Pancreas (tissue), 10 donors: ENCODE data around the gene WDR81. TPM values are rescaled to one million over a fixed set of nuclear protein-coding genes. Genes with fewer than 3 reads are reported as not detected.

ENCODE experiments used
- ATAC-seq, 4 donors: fragments of 200-7000 bp; cut with Tn5 transposase; one replicate each; pipeline versions ENCODE4 v1.8.0 to v1.9.1; 2020; ENCODE audit warnings: mild to moderate bottlenecking in 4 of 4, moderate library complexity in 4 of 4
- DNase-seq, 6 donors: peaks; one replicate each; pipeline ENCODE4 v3.0.0-alpha.2; 2020
- FAIRE-seq: peaks from 2 replicates; lab custom pipeline; 2012; peaks lifted over from hg19 to GRCh38; lab: Jason Lieb, UNC
- H3K27ac ChIP-seq, 4 donors: fragments of 200-600 bp; sonication (generic); 1 replicate in 3 of 4; 2 replicates in 1 of 4; pipeline versions ENCODE4 v1.5.0 to v1.8.0; 2020
- H3K27me3 ChIP-seq, 4 donors: fragments of 200-600 bp; one replicate each; pipeline ENCODE4 v1.8.0; 2021
- H3K36me3 ChIP-seq, 3 donors: fragments of 200-600 bp; sonication (generic) in 1 of 3; one replicate each; pipeline versions ENCODE4 v1.5.0 to v1.8.0; 2020 to 2021
- H3K4me1 ChIP-seq, 3 donors: fragments of 200-600 bp; one replicate each; pipeline ENCODE4 v1.8.0; 2021
- H3K4me3 ChIP-seq, 4 donors: fragments of 200-600 bp; sonication (generic) in 2 of 4; one replicate each; pipeline versions ENCODE4 v1.5.0 to v1.8.0; 2020 to 2021
- H3K9me3 ChIP-seq, 4 donors: fragments of 200-600 bp; one replicate each; pipeline ENCODE4 v1.8.0; 2021
- WGBS, 2 donors: extraction: QIAGEN DNeasy Blood & Tissue Kit; methylation state at CpG; one replicate each; pipeline ENCODE4 v1.1.7; 2013; 5-methylcytosine and 5-hydroxymethylcytosine counted together
- intact Hi-C, 3 donors: fragments of 100-400 bp; cut with DNase I; formaldehyde crosslinking; loops; one replicate each; pipeline versions ENCODE4 v1.11.1 to v1.14.2; 2022
- polyA plus RNA-seq, 2 donors: library from polyadenylated mRNA; stranded (reverse); fragments of 200-250 nt; gene quantifications; one replicate each; pipeline ENCODE4 v1.2.3, GENCODE V29; 2013
- total RNA-seq, 6 donors: library from RNA; stranded (reverse); fragmentation: NEBNext Ultra II Directional in 4 of 6; extraction: Animal tissue kit (Norgen Biotek cat#: 25700) in 4 of 6; gene quantifications; one replicate each; pipeline versions ENCODE4 v1.2.1 to v1.2.4, GENCODE V29; 2021 to 2023
- TF ChIP-seq, protein P1 (sequence below), 4 donors: fragments of 200-600 bp; sonication (generic) in 3 of 4; IDR thresholded peaks; one replicate each; pipeline versions ENCODE4 v1.5.0 to v1.8.0; 2021; ENCODE audit warnings: antibody characterized with exemption in 4 of 4
- donor health status: healthy with polysubstance abuse.
- donor health status: DM: no; HTN: no; CAD: no; lungs with moderate emphysema.
- donor health status: DM: no; HTN: no; CAD: no.
- donor health status: control.
- donor health status: control.
- donor health status: Bipolar disorder and iron deficiency.
- donor health status: DM: yes; HTN: yes; CAD: no.
- donor health status: DM: no; HTN: no; CAD: no.
- donor health status: DM: no; HTN: no; CAD: no.
- donor health status: DM: yes; HTN: yes; CAD: no.

Gene WDR81
- total and polyA plus RNA-seq, 8 donors, result 5.7 to 24.4 (median 9.4) TPM

DNA sequence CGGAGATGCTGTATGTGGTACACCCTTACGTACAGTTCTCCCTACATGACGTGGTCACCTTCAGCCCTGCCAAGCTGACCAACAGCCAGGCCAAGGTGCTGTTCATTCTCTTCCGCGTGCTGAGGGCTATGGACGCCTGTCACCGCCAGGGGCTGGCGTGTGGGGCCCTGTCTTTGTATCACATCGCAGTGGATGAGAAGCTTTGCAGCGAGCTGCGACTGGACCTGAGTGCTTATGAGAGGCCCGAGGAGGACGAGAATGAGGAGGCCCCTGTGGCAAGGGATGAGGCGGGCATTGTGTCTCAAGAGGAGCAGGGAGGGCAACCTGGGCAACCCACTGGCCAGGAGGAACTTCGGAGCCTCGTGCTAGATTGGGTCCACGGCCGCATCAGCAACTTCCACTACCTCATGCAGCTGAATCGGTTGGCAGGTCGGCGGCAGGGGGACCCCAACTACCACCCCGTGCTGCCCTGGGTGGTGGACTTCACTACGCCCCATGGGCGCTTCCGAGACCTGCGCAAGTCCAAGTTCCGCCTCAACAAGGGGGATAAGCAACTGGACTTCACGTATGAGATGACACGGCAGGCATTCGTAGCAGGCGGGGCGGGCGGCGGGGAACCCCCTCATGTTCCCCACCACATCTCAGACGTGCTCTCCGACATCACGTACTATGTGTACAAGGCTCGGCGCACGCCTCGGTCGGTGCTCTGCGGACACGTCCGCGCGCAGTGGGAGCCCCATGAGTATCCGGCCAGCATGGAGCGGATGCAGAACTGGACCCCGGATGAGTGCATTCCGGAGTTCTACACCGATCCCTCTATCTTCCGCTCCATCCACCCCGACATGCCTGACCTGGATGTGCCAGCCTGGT is 1.4 kb downstream of the WDR81 start:
- 90 to 92% methylated on average over 53 to 54 of the region's 54 CpGs for WGBS, 2 donors

DNA sequence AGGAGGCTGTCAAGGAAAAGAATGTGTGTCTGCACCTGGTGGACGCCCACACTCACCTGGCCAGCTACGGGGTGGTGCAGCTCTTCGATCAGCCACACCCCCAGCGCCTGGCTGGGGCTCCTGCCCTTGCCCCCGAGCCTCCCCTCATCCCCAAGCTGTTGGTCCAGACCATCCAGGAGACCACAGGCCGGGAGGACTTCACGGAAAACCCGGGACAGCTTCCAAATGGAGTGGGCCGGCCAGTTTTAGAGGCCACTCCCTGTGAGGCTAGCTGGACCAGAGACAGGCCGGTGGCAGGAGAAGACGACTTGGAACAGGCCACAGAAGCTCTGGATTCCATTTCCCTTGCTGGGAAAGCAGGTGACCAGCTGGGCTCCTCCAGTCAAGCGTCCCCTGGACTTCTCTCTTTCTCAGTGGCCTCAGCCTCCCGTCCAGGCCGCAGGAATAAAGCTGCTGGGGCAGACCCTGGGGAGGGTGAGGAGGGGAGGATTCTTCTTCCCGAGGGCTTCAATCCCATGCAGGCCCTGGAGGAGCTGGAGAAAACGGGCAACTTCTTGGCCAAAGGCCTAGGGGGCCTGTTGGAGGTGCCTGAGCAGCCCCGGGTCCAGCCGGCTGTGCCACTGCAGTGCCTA is 2.2 kb downstream of the WDR81 start:
- Histone ChIP-seq H3K9me3 (no peaks in the 10 kb centered on the region), H3K4me1 (peaks cover 0 to 20% (median 0%) of the 10 kb centered on the region in 3 donors), H3K4me3 (no peak overlapping the region), H3K27me3 (no peaks in the 10 kb centered on the region), H3K27ac (no peak overlapping the region), H3K36me3 (peaks cover 0 to 3% (median 0%) of the 10 kb centered on the region in 3 donors)
- TF ChIP-seq, protein P1, sequence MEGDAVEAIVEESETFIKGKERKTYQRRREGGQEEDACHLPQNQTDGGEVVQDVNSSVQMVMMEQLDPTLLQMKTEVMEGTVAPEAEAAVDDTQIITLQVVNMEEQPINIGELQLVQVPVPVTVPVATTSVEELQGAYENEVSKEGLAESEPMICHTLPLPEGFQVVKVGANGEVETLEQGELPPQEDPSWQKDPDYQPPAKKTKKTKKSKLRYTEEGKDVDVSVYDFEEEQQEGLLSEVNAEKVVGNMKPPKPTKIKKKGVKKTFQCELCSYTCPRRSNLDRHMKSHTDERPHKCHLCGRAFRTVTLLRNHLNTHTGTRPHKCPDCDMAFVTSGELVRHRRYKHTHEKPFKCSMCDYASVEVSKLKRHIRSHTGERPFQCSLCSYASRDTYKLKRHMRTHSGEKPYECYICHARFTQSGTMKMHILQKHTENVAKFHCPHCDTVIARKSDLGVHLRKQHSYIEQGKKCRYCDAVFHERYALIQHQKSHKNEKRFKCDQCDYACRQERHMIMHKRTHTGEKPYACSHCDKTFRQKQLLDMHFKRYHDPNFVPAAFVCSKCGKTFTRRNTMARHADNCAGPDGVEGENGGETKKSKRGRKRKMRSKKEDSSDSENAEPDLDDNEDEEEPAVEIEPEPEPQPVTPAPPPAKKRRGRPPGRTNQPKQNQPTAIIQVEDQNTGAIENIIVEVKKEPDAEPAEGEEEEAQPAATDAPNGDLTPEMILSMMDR (IDR thresholded peaks at IDR 0.05), result no peak
- no peak for FAIRE-seq
- ATAC-seq, result no peak
- DNase-seq, result peak in 2 of 6 donors; percentile 31 to 49
- intact Hi-C loops, result loop anchor here in 2 of 3 donors (10.0 kb wide), 3 partner anchors 48 to 148 kb away; no protein-coding TSS in a partner anchor
- WGBS, 2 donors, result 75 to 78% methylated on average over 18 of the region's 18 CpGs

More for the DNA sequence above, 1.4 kb downstream of the WDR81 start:
- peak in 3 of 6 donors; percentile 19 to 65 (median 20) for DNase-seq
- H3K4me1 ChIP-seq, result peaks cover 0 to 20% (median 0%) of the 10 kb centered on the region in 3 donors
- H3K27ac ChIP-seq, result no peak overlapping the region
- no peak for FAIRE-seq
- TF ChIP-seq, protein P1 (IDR thresholded peaks at IDR 0.05), result no peak
- H3K9me3 ChIP-seq, result no peaks in the 10 kb centered on the region
- H3K4me3 ChIP-seq, result peak overlapping the region in 3 of 4 donors; percentile 87 to 95 (median 91)
- ATAC-seq, result no peak
- peaks cover 0 to 3% (median 0%) of the 10 kb centered on the region in 3 donors for H3K36me3 ChIP-seq
- H3K27me3 ChIP-seq, result no peaks in the 10 kb centered on the region
- intact Hi-C loops, result loop anchor here in 2 of 3 donors (10.0 kb wide), 3 partner anchors 49 to 149 kb away; no protein-coding TSS in a partner anchor

DNA sequence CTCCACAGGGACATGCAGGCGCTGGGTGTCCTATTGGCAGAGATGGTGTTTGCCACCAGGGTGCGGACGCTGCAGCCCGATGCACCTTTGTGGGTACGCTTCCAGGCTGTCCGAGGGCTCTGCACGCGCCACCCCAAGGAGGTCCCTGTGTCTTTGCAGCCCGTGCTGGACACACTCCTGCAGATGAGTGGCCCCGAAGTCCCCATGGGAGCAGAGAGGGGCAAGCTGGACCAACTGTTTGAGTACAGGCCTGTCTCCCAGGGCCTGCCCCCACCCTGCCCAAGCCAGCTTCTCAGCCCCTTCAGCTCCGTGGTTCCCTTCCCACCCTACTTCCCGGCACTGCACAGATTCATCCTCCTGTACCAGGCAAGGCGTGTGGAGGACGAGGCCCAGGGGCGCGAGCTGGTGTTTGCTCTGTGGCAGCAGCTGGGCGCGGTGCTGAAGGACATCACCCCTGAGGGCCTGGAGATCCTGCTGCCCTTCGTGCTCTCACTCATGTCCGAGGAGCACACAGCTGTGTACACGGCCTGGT is 2.8 kb downstream of the WDR81 start:
- intact Hi-C loops, result loop anchor here in 2 of 3 donors (10.0 kb wide), 3 partner anchors 47 to 147 kb away; no protein-coding TSS in a partner anchor

DNA sequence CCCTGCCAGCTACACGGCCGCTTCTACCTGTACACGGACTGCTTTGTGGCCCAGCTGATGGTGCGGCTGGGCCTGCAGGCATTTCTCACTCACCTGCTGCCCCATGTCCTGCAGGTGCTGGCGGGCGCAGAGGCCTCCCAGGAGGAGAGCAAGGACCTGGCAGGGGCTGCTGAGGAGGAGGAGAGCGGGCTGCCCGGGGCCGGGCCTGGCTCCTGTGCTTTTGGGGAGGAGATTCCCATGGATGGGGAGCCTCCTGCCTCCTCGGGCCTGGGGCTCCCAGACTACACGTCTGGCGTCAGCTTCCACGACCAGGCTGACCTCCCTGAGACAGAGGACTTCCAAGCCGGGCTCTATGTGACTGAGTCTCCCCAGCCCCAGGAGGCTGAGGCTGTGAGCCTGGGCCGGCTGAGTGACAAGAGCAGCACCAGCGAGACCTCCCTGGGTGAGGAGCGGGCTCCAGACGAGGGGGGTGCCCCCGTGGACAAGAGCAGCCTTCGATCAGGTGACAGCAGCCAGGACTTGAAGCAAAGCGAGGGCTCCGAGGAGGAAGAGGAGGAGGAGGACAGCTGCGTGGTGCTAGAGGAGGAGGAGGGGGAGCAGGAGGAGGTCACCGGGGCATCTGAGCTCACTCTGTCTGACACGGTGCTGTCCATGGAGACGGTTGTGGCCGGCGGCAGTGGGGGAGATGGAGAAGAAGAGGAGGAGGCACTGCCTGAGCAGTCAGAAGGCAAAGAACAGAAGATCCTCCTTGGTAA is 3.5 kb downstream of the WDR81 start:
- no peaks in the 10 kb centered on the region for H3K27me3 ChIP-seq
- DNase-seq (peak in 2 of 6 donors; percentile 15 to 73), ATAC-seq (no peak), FAIRE-seq (no peak)
- intact Hi-C loops, result loop anchor here in 2 of 3 donors (10.0 kb wide), 3 partner anchors 47 to 147 kb away; no protein-coding TSS in a partner anchor
- peaks cover 0 to 20% (median 0%) of the 10 kb centered on the region in 3 donors for H3K4me1 ChIP-seq
- TF ChIP-seq, protein P1 (IDR thresholded peaks at IDR 0.05), result no peak
- no peak overlapping the region for H3K27ac ChIP-seq
- WGBS, 2 donors, result 90 to 91% methylated on average over 26 to 28 of the region's 28 CpGs
- peaks cover 0 to 3% (median 0%) of the 10 kb centered on the region in 3 donors for H3K36me3 ChIP-seq
- H3K9me3 ChIP-seq, result no peaks in the 10 kb centered on the region
- no peak overlapping the region for H3K4me3 ChIP-seq

More for the DNA sequence above, 2.8 kb downstream of the WDR81 start:
- Histone ChIP-seq H3K36me3 (peaks cover 0 to 3% (median 0%) of the 10 kb centered on the region in 3 donors), H3K4me1 (peaks cover 0 to 20% (median 0%) of the 10 kb centered on the region in 3 donors), H3K4me3 (no peak overlapping the region), H3K27me3 (no peaks in the 10 kb centered on the region), H3K9me3 (no peaks in the 10 kb centered on the region), H3K27ac (no peak overlapping the region)
- no peak for ATAC-seq
- TF ChIP-seq, protein P1 (IDR thresholded peaks at IDR 0.05), result no peak
- 82 to 86% methylated on average over 21 of the region's 21 CpGs for WGBS, 2 donors
- peak in 1 of 6 donors; percentile 71 for DNase-seq
- FAIRE-seq, result no peak
